Stimulated activated effector memory CD8-positive, alpha-beta T cell treated with anti-CD3 and anti-CD28 coated beads, Interleukin-12 subunit alpha, Interleukin-12 subunit beta, amount 100 ng/mL, for 72 hours (primary cell): ENCODE data around the gene SLC51A.

ENCODE experiments used
- ATAC-seq: fragments of 150-1000 bp; cut with Tn5 transposase; 2 replicates; pipeline ENCODE4 v1.10.0; 2021
- DNase-seq, 2 donors: peaks; one replicate each; pipeline ENCODE4 v3.0.0; 2021 to 2022; ENCODE audit warnings: low spot score in 2 of 2
- H3K27ac Mint-ChIP-seq: one replicate; pipeline ENCODE4 v1.8.0; 2022; ENCODE audit warnings: mild to moderate bottlenecking, mixed read lengths
- H3K36me3 Mint-ChIP-seq: one replicate; pipeline ENCODE4 v1.8.0; 2022; ENCODE audit warnings: mild to moderate bottlenecking, mixed read lengths
- H3K4me1 Mint-ChIP-seq: one replicate; pipeline ENCODE4 v1.8.0; 2022; ENCODE audit warnings: mixed read lengths
- H3K4me3 Mint-ChIP-seq: one replicate; pipeline ENCODE4 v1.8.0; 2022; ENCODE audit warnings: mild to moderate bottlenecking, mixed read lengths
- H3K9me3 Mint-ChIP-seq: one replicate; pipeline ENCODE4 v1.8.0; 2022; ENCODE audit warnings: mixed read lengths

SLC51A gene

GRCh38 chr3:196186651-196187573 lies 29.4 kb upstream of the SLC51A start:
- peaks cover 20% of the 10 kb centered on the region for H3K36me3 Mint-ChIP-seq
- no peak for ATAC-seq
- no peaks in the 10 kb centered on the region for H3K9me3 Mint-ChIP-seq
- peaks cover 34% of the 10 kb centered on the region for H3K4me1 Mint-ChIP-seq
- peak in 1 of 2 donors; percentile 78 for DNase-seq
- peak overlapping the region; percentile 61 for H3K4me3 Mint-ChIP-seq
- peak overlapping the region; percentile 78 for H3K27ac Mint-ChIP-seq

GRCh38 chr3:196189566-196190347 lies 26.6 kb upstream of the SLC51A start:
- Mint-ChIP-seq H3K4me3 (no peak overlapping the region), H3K36me3 (no peaks in the 10 kb centered on the region), H3K27ac (no peak overlapping the region), H3K9me3 (no peaks in the 10 kb centered on the region), H3K4me1 (peaks cover 36% of the 10 kb centered on the region)
- ATAC-seq (no peak), DNase-seq (no peak)

GRCh38 chr3:196192036-196192523 lies 24.3 kb upstream of the SLC51A start:
- no peaks in the 10 kb centered on the region for H3K36me3 Mint-ChIP-seq
- peak; percentile 76 for ATAC-seq
- no peaks in the 10 kb centered on the region for H3K9me3 Mint-ChIP-seq
- H3K4me3 Mint-ChIP-seq = peak overlapping the region; percentile 79
- peak; percentile 44 to 86 for DNase-seq
- H3K27ac Mint-ChIP-seq = peak overlapping the region; percentile 100
- H3K4me1 Mint-ChIP-seq = peaks cover 43% of the 10 kb centered on the region

- Mint-ChIP-seq H3K4me3 (peak overlapping the region; percentile 79), H3K27ac (peak overlapping the region; percentile 100), H3K4me1 (peaks cover 41% of the 10 kb centered on the region), H3K36me3 (no peaks in the 10 kb centered on the region), H3K9me3 (no peaks in the 10 kb centered on the region)
- ATAC-seq (peak; percentile 9), DNase-seq (no peak)
Observed at GRCh38 chr3:196192524-196193051, 23.7 kb upstream of the SLC51A start.

- Mint-ChIP-seq H3K27ac (peak overlapping the region; percentile 100), H3K9me3 (no peaks in the 10 kb centered on the region), H3K4me3 (peak overlapping the region; percentile 79), H3K4me1 (peaks cover 41% of the 10 kb centered on the region), H3K36me3 (no peaks in the 10 kb centered on the region)
- ATAC-seq = no peak
- no peak for DNase-seq
Observed at GRCh38 chr3:196193133-196193735, 23.1 kb upstream of the SLC51A start.

GRCh38 chr3:196193736-196194541 lies 22.4 kb upstream of the SLC51A start:
- no peaks in the 10 kb centered on the region for H3K9me3 Mint-ChIP-seq
- H3K4me3 Mint-ChIP-seq = no peak overlapping the region
- no peak for DNase-seq
- peak overlapping the region; percentile 100 for H3K27ac Mint-ChIP-seq
- H3K4me1 Mint-ChIP-seq = peaks cover 41% of the 10 kb centered on the region
- no peaks in the 10 kb centered on the region for H3K36me3 Mint-ChIP-seq
- ATAC-seq = no peak

- H3K4me1 Mint-ChIP-seq = peaks cover 41% of the 10 kb centered on the region
- peak overlapping the region; percentile 64 for H3K27ac Mint-ChIP-seq
- H3K36me3 Mint-ChIP-seq = peaks cover 5% of the 10 kb centered on the region
- no peak overlapping the region for H3K4me3 Mint-ChIP-seq
- no peaks in the 10 kb centered on the region for H3K9me3 Mint-ChIP-seq
- no peak for ATAC-seq
- DNase-seq = no peak
Observed at GRCh38 chr3:196194542-196194915, 21.8 kb upstream of the SLC51A start.

- Mint-ChIP-seq H3K27ac (peak overlapping the region; percentile 64), H3K4me1 (peaks cover 41% of the 10 kb centered on the region), H3K4me3 (no peak overlapping the region), H3K9me3 (no peaks in the 10 kb centered on the region), H3K36me3 (peaks cover 5% of the 10 kb centered on the region)
- DNase-seq = no peak
- no peak for ATAC-seq
Observed at GRCh38 chr3:196195664-196196265, 20.6 kb upstream of the SLC51A start.

- DNase-seq = no peak
- H3K4me1 Mint-ChIP-seq = peaks cover 34% of the 10 kb centered on the region
- ATAC-seq = no peak
- H3K27ac Mint-ChIP-seq = no peak overlapping the region
- H3K4me3 Mint-ChIP-seq = no peak overlapping the region
- H3K9me3 Mint-ChIP-seq = no peaks in the 10 kb centered on the region
- H3K36me3 Mint-ChIP-seq = peaks cover 5% of the 10 kb centered on the region
Observed at GRCh38 chr3:196197524-196197923, 18.8 kb upstream of the SLC51A start.

GRCh38 chr3:196198081-196198675 lies 18.2 kb upstream of the SLC51A start:
- no peak overlapping the region for H3K4me3 Mint-ChIP-seq
- H3K4me1 Mint-ChIP-seq = peaks cover 31% of the 10 kb centered on the region
- peaks cover 5% of the 10 kb centered on the region for H3K36me3 Mint-ChIP-seq
- H3K27ac Mint-ChIP-seq = no peak overlapping the region
- ATAC-seq (no peak), DNase-seq (no peak)
- H3K9me3 Mint-ChIP-seq = no peaks in the 10 kb centered on the region

GRCh38 chr3:196198771-196199753 lies 17.3 kb upstream of the SLC51A start:
- Mint-ChIP-seq H3K27ac (peak overlapping the region; percentile 55), H3K4me1 (peaks cover 27% of the 10 kb centered on the region)

GRCh38 chr3:196202516-196202970 lies 13.8 kb upstream of the SLC51A start:
- Mint-ChIP-seq H3K36me3 (peaks cover 5% of the 10 kb centered on the region), H3K4me3 (no peak overlapping the region), H3K27ac (no peak overlapping the region), H3K9me3 (no peaks in the 10 kb centered on the region), H3K4me1 (peaks cover 14% of the 10 kb centered on the region)
- ATAC-seq (peak; percentile 3), DNase-seq (no peak)

More at GRCh38 chr3:196198771-196199753, 17.3 kb upstream of the SLC51A start:
- Mint-ChIP-seq H3K36me3 (peaks cover 5% of the 10 kb centered on the region), H3K4me3 (no peak overlapping the region), H3K9me3 (no peaks in the 10 kb centered on the region)
- no peak for DNase-seq
- no peak for ATAC-seq

GRCh38 chr3:196203846-196204245 lies 12.5 kb upstream of the SLC51A start:
- Mint-ChIP-seq H3K4me3 (no peak overlapping the region), H3K4me1 (peaks cover 26% of the 10 kb centered on the region)

More at GRCh38 chr3:196203846-196204245, 12.5 kb upstream of the SLC51A start:
- no peak overlapping the region for H3K27ac Mint-ChIP-seq
- H3K9me3 Mint-ChIP-seq = no peaks in the 10 kb centered on the region
- DNase-seq (no peak), ATAC-seq (no peak)
- H3K36me3 Mint-ChIP-seq = peaks cover 10% of the 10 kb centered on the region
